Left forelimb (tissue), 1 donor: ENCODE data around the gene KLF4.
A peak's percentile ranks its signal among the peaks of the same experiment; 100 is the strongest.

Experiments
- DNase-seq: peaks from one replicate; pipeline ENCODE4 v3.0.0-alpha.2; 2018; ENCODE audit warnings: low spot score

KLF4 gene

GRCh38 chr9:107487521-107488374, 1.8 kb downstream of the KLF4 start:
- DNase-seq = peak; percentile 84

GRCh38 chr9:107486674-107487520, 2.7 kb downstream of the KLF4 start:
- peak; percentile 74 for DNase-seq

DNA sequence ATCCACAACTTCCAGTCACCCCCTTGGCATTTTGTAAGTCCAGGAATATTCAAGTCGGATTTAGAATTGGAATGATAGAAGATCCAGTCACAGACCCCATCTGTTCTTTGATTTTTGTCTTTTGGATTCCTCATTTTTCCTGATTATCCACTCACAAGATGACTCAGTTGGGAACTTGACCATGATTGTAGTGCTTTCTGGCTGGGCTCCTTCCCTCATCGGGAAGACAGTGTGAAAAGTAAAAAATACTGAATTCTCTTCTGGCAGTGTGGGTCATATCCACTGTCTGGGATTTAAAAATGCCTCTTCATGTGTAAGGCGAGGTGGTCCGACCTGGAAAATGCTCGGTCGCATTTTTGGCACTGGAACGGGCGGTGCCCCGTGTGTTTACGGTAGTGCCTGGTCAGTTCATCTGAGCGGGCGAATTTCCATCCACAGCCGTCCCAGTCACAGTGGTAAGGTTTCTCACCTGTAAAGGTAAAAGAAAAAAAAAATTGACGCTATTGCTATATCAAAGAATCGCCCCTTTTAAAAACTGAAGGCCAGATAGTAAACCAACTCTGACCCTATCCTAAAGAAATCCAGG, 4.0 kb downstream of the KLF4 start:
- no peak for DNase-seq

DNA sequence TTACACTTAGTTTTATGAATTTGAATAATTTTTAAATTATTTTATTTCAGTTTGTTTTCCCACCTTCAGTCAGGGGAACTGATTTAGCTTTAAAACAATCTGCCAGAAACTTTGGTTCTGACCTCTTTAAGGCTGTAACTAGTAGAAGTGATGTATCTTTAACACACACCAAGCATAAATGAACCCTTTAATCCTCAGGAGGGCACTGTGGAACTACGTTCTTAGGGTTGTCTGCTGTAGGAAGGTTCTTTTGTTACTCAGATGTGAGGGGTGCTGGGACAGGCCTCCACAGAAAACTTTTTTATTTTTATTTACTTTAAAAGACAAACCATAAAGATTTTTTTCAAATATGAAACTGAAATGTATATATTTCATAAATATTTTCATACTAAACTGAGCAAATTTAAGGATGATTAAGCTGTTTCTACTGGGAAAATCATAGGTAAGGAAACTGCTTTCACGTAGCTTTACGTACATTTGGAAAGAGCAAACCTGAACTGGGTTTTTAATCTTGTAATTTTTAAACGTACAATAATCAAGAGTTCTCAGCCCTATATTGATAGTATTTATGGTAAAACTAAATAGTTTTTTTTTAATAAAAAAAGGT, 5.3 kb downstream of the KLF4 start:
- DNase-seq = no peak

DNA sequence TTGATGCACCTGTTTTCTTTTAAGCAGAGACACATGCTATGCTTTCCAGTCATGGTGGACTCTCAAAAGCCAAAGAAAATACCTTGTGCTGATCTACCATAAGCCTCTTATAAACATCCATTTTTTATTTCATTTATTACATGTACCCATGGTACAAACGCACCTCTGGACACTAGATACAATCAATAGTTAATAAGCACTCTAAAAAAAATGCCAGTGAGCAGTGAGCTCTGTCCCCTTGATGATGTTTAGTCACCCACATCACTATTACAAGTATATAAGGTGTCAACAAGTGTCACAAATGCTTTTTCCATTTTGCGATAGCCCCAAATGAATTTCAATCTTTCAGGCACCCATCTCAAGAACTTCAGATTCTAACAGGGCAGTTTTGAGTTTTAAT, 5.9 kb downstream of the KLF4 start:
- DNase-seq = no peak

- DNase-seq = no peak
Observed at GRCh38 chr9:107481035-107481434, 8.5 kb downstream of the KLF4 start.

DNA sequence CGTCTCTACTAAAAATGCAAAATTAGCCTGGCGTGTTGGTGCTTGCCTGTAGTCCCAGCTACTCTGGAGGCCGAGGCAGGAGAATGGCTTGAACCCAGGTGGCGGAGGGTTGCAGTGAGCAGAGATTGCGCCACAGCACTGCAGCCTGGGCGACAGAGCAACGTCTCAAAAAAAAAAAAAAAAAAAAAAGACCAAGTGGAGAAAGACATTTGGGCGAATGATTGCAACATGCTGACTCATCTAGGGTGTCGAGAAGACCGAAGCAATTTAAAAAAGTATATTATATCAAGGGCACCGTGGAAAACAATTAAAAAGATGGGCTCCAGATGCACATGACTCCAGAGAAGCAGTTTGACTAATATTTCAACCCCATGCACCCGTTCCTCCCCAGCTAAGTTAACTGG, 9.2 kb downstream of the KLF4 start:
- no peak for DNase-seq

DNA sequence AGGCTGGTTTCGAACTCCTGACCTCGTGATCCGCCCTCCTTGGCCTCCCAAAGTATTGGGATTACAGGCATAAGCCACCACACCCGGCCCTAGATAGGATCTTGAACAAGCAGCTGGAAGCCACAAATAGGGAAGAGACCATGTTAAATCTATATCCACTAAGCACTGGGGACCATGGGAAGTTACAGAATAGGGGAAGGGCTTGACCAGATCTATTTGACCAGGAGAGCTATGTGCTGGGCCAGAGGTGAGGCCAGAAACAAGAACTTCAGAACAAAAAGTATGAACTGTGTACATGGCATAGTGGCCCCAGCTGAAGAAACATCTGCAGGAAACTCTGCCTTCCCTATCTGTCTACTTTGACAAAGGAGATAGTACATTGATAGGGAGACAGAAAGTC, 10.8 kb downstream of the KLF4 start:
- DNase-seq = no peak

DNA sequence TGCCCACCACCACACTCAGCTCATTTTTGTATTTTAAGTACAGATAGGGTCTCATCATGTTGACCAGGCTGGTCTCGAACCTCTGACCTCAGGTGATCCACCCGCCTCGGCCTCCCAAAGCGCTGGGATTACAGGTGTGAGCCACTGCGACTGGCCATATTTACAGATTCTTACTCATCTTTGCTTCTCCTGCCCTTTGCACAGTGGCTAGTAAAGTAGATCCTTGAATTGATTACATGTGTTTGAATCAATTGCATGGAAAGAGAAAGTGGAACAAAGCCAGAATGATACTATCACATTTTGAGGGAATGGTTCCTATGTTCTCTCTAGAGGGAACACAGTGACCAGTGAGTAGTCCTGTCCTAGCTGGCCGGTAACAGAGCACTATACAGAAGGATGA, 15.4 kb downstream of the KLF4 start:
- DNase-seq = no peak

- no peak for DNase-seq
Observed at GRCh38 chr9:107472581-107473340, 16.8 kb downstream of the KLF4 start.

GRCh38 chr9:107471552-107471951, 18.0 kb downstream of the KLF4 start:
- DNase-seq = no peak

DNA sequence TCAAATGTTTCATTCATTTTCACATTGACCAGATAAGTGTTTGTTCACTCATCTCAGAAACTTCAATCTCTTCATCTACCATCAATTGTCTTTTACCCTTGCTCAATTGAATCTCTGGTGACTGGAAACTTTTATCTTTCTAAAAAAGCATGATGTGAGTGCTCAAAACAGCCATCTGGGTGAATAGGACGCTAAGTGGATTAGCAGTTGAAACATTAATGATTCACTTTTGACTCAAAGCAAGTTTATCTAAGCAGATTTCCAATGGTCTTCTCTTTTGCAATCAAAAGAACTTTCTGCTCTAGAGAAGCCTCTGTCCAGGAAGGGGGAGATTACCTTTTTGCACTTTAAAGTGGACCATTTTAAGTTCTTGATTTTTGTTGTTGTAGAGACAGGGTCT, 22.2 kb downstream of the KLF4 start:
- no peak for DNase-seq

GRCh38 chr9:107466826-107467225, 22.7 kb downstream of the KLF4 start:
- DNase-seq = no peak

GRCh38 chr9:107465467-107466451, 23.8 kb downstream of the KLF4 start:
- DNase-seq = peak; percentile 81

DNA sequence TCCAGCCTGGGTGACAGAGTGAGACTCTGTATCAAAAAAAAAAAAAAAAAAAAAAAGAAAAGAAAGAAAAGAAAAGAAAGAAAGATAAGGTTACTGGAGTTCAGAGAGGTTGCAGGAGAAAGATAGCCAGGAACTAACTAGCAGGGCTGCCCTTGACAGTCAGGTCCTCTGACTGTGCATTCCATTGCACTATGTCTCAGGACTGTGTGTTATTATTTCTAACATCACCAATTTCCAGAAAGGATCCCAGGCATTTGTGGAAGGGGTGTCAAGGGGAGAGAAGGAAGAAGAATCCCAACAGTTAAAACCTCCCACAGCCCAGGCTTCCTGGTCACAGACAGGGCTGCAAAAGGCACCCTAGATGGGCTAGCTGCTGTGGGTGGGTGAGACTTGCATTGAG, 25.1 kb downstream of the KLF4 start:
- DNase-seq = no peak

- no peak for DNase-seq
Observed at GRCh38 chr9:107462691-107463090, 26.9 kb downstream of the KLF4 start.

DNA sequence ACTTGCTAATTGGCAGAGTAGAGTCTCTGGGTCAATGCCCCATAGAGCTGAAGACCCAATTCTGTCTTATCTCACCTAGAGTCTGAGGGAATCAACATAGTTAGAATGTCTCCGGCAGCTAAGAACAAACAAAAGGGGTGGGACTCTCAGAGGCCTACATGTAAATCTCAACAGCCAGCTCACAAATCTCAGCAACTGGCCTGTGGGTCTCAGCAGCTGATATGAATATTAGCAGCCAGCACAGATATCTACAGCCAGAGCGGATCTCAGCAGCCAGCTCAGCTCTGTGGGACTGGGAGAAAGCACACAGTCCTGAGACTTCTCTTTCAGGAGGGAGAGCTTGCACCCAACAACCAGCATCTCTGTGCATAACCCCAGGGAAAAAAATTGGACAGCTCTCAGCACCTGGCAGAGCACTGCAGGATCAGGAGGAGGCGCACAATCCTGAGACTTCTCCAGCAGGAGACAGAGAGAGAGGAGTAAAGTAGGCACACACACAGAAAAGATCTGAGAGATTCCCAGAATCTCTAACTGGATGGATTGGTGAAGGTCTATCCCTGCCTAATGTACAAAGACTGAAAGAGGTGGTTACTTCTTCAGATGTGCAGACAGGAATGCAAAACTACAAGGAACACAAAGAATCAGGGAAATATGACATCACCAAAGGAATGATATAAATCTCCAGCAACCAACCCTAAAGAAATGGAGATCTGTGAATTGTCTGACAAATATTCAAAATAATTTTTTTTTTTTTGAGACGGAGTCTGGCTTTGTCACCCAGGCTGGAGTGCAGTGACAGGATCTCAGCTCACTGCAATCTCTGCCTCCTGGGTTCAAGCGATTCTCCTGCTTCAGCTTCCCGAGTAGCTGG, 29.2 kb downstream of the KLF4 start:
- no peak for DNase-seq

DNA sequence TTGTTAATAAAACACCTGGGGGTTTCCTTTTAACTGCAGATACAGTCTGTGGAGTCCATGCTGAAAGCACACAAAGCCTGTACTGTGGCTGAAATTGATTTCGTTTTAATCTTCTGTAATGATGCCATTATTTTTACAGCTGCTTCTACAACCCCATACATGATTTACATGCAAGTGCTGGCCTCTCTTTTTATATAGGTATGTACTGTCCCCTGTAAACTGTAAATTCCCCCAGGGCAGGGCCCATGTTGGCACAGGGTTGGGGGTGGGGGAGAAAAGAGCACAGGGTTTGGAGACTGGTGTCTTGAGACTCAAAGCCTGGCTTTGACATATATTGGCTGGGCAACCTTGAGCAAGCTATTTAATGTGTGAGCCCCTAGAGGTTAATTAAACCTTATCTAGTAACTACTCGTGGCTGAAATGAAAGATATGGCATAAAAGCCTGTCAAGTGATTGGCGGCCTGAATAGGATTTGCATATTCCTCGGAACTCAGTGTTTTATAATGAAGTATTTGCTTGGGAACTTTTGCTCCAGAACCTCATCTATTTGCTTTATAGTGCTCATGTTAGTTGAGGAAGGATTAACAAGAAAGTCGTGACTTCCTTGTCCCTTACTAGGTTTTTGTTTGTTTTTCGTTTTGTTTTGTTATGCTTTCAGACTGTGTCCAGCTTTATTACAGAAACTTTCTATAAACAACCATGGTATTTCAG, 34.0 kb downstream of the KLF4 start:
- DNase-seq = no peak

- DNase-seq = no peak
Observed at GRCh38 chr9:107453479-107453878, 36.1 kb downstream of the KLF4 start.
